ENCODE measurements around the gene LGALS14.
A peak's percentile ranks its signal among the peaks of the same experiment; 100 is the strongest.
"Not testable (repeated sequence)": the region's sequence is repeated elsewhere in the genome, so short reads cannot be mapped to it uniquely, and the experiment has no call there.

LGALS14 gene
- total RNA-seq, result 0 reads per million in 3 donors

GRCh38 chr19:39704181-39705044 lies at the start of gene LGALS14:
Gene LGALS14, plus strand, starts transcription at chr19:39704481. Its CDS starts 48 bp downstream, at chr19:39704529.
- H3K27ac ChIP-seq (ENCODE audit: insufficient read depth, low read length, poor library complexity, severe bottlenecking), result no peak within 1 kb of the TSS
- no peaks in the 10 kb centered on the region for H3K36me3 ChIP-seq (ENCODE audit: control insufficient read depth, insufficient read depth, low read length)
- no peaks in the 10 kb centered on the region for H3K27me3 ChIP-seq (replicated peaks; ENCODE audit: control insufficient read depth, insufficient read depth, low read length, poor library complexity, severe bottlenecking)
- peaks cover 13% of the 10 kb centered on the region for H3K4me1 ChIP-seq (ENCODE audit: control insufficient read depth, insufficient read depth, low read length, poor library complexity, severe bottlenecking)
- H3K9me3 ChIP-seq (ENCODE audit: control insufficient read depth, low read length), result no peaks in the 10 kb centered on the region
- no peak within 1 kb of the TSS for H3K4me3 ChIP-seq (ENCODE audit: insufficient read depth, low read depth, low read length, poor library complexity, severe bottlenecking)
- DNase-seq, result no peak

GRCh38 chr19:39655613-39656012 lies 48.7 kb upstream of the LGALS14 start, which contains the start of gene LGALS16:
Gene LGALS16, plus strand, starts transcription at chr19:39655913. Its CDS starts 49 bp downstream, at chr19:39655962.
- Histone ChIP-seq H3K36me3 (ENCODE audit: control insufficient read depth, insufficient read depth, low read length) (no peaks in the 10 kb centered on the region), H3K9me3 (ENCODE audit: control insufficient read depth, low read length) (no peaks in the 10 kb centered on the region), H3K4me1 (ENCODE audit: control insufficient read depth, insufficient read depth, low read length, poor library complexity, severe bottlenecking) (no peaks in the 10 kb centered on the region), H3K4me3 (ENCODE audit: insufficient read depth, low read depth, low read length, poor library complexity, severe bottlenecking) (no peak within 1 kb of the TSS), H3K27me3 (replicated peaks; ENCODE audit: control insufficient read depth, insufficient read depth, low read length, poor library complexity, severe bottlenecking) (no peaks in the 10 kb centered on the region), H3K27ac (ENCODE audit: insufficient read depth, low read length, poor library complexity, severe bottlenecking) (no peak within 1 kb of the TSS)
- no peak for DNase-seq

- Histone ChIP-seq H3K4me1 (ENCODE audit: control insufficient read depth, insufficient read depth, low read length, poor library complexity, severe bottlenecking) (peaks cover 4% of the 10 kb centered on the region), H3K4me3 (ENCODE audit: insufficient read depth, low read depth, low read length, poor library complexity, severe bottlenecking) (no peak overlapping the region), H3K9me3 (ENCODE audit: control insufficient read depth, low read length) (no peaks in the 10 kb centered on the region), H3K27ac (ENCODE audit: insufficient read depth, low read length, poor library complexity, severe bottlenecking) (no peak overlapping the region), H3K27me3 (replicated peaks; ENCODE audit: control insufficient read depth, insufficient read depth, low read length, poor library complexity, severe bottlenecking) (peaks cover 4% of the 10 kb centered on the region), H3K36me3 (ENCODE audit: control insufficient read depth, insufficient read depth, low read length) (no peaks in the 10 kb centered on the region)
- no peak for DNase-seq
These were observed 44.5 kb upstream of the LGALS14 start for GRCh38 chr19:39659791-39660190.

- no peak for DNase-seq
These were observed 43.6 kb upstream of the LGALS14 start for GRCh38 chr19:39660661-39661060.

GRCh38 chr19:39661565-39661964 lies 42.7 kb upstream of the LGALS14 start:
- DNase-seq, result no peak
- no peak overlapping the region for H3K4me3 ChIP-seq (ENCODE audit: insufficient read depth, low read depth, low read length, poor library complexity, severe bottlenecking)

More at GRCh38 chr19:39660661-39661060, 43.6 kb upstream of the LGALS14 start:
- H3K27ac ChIP-seq (ENCODE audit: insufficient read depth, low read length, poor library complexity, severe bottlenecking), result no peak overlapping the region
- no peak overlapping the region for H3K4me3 ChIP-seq (ENCODE audit: insufficient read depth, low read depth, low read length, poor library complexity, severe bottlenecking)
- H3K27me3 ChIP-seq (replicated peaks; ENCODE audit: control insufficient read depth, insufficient read depth, low read length, poor library complexity, severe bottlenecking), result peaks cover 4% of the 10 kb centered on the region
- H3K9me3 ChIP-seq (ENCODE audit: control insufficient read depth, low read length), result no peaks in the 10 kb centered on the region
- H3K36me3 ChIP-seq (ENCODE audit: control insufficient read depth, insufficient read depth, low read length), result no peaks in the 10 kb centered on the region
- H3K4me1 ChIP-seq (ENCODE audit: control insufficient read depth, insufficient read depth, low read length, poor library complexity, severe bottlenecking), result peaks cover 4% of the 10 kb centered on the region

GRCh38 chr19:39669860-39670259 lies 34.4 kb upstream of the LGALS14 start:
- not testable (repeated sequence) for H3K36me3 ChIP-seq (ENCODE audit: control insufficient read depth, insufficient read depth, low read length); H3K9me3 ChIP-seq (ENCODE audit: control insufficient read depth, low read length); DNase-seq; H3K4me1 ChIP-seq (ENCODE audit: control insufficient read depth, insufficient read depth, low read length, poor library complexity, severe bottlenecking); H3K4me3 ChIP-seq (ENCODE audit: insufficient read depth, low read depth, low read length, poor library complexity, severe bottlenecking); H3K27ac ChIP-seq (ENCODE audit: insufficient read depth, low read length, poor library complexity, severe bottlenecking); H3K27me3 ChIP-seq (replicated peaks; ENCODE audit: control insufficient read depth, insufficient read depth, low read length, poor library complexity, severe bottlenecking)

More at GRCh38 chr19:39661565-39661964, 42.7 kb upstream of the LGALS14 start:
- H3K27me3 ChIP-seq (replicated peaks; ENCODE audit: control insufficient read depth, insufficient read depth, low read length, poor library complexity, severe bottlenecking), result peaks cover 4% of the 10 kb centered on the region
- H3K27ac ChIP-seq (ENCODE audit: insufficient read depth, low read length, poor library complexity, severe bottlenecking), result no peak overlapping the region
- H3K36me3 ChIP-seq (ENCODE audit: control insufficient read depth, insufficient read depth, low read length), result no peaks in the 10 kb centered on the region
- no peaks in the 10 kb centered on the region for H3K9me3 ChIP-seq (ENCODE audit: control insufficient read depth, low read length)
- peaks cover 4% of the 10 kb centered on the region for H3K4me1 ChIP-seq (ENCODE audit: control insufficient read depth, insufficient read depth, low read length, poor library complexity, severe bottlenecking)

GRCh38 chr19:39670998-39671397 lies 33.3 kb upstream of the LGALS14 start:
- Histone ChIP-seq H3K4me3 (ENCODE audit: insufficient read depth, low read depth, low read length, poor library complexity, severe bottlenecking) (no peak overlapping the region), H3K4me1 (ENCODE audit: control insufficient read depth, insufficient read depth, low read length, poor library complexity, severe bottlenecking) (peaks cover 4% of the 10 kb centered on the region)

GRCh38 chr19:39671739-39672363 lies 32.4 kb upstream of the LGALS14 start:
- H3K4me3 ChIP-seq (ENCODE audit: insufficient read depth, low read depth, low read length, poor library complexity, severe bottlenecking), result no peak overlapping the region
- peak in 2 of 3 donors; percentile 2 to 18 for DNase-seq

More at GRCh38 chr19:39670998-39671397, 33.3 kb upstream of the LGALS14 start:
- no peak for DNase-seq
- Histone ChIP-seq H3K36me3 (ENCODE audit: control insufficient read depth, insufficient read depth, low read length) (no peaks in the 10 kb centered on the region), H3K27me3 (replicated peaks; ENCODE audit: control insufficient read depth, insufficient read depth, low read length, poor library complexity, severe bottlenecking) (no peaks in the 10 kb centered on the region), H3K9me3 (ENCODE audit: control insufficient read depth, low read length) (no peaks in the 10 kb centered on the region), H3K27ac (ENCODE audit: insufficient read depth, low read length, poor library complexity, severe bottlenecking) (no peak overlapping the region)

GRCh38 chr19:39672473-39672872 lies 31.8 kb upstream of the LGALS14 start:
- Histone ChIP-seq H3K36me3 (ENCODE audit: control insufficient read depth, insufficient read depth, low read length) (no peaks in the 10 kb centered on the region), H3K9me3 (ENCODE audit: control insufficient read depth, low read length) (no peaks in the 10 kb centered on the region), H3K27ac (ENCODE audit: insufficient read depth, low read length, poor library complexity, severe bottlenecking) (no peak overlapping the region), H3K27me3 (replicated peaks; ENCODE audit: control insufficient read depth, insufficient read depth, low read length, poor library complexity, severe bottlenecking) (no peaks in the 10 kb centered on the region), H3K4me1 (ENCODE audit: control insufficient read depth, insufficient read depth, low read length, poor library complexity, severe bottlenecking) (peaks cover 4% of the 10 kb centered on the region), H3K4me3 (ENCODE audit: insufficient read depth, low read depth, low read length, poor library complexity, severe bottlenecking) (no peak overlapping the region)
- no peak for DNase-seq

More at GRCh38 chr19:39671739-39672363, 32.4 kb upstream of the LGALS14 start:
- Histone ChIP-seq H3K9me3 (ENCODE audit: control insufficient read depth, low read length) (no peaks in the 10 kb centered on the region), H3K36me3 (ENCODE audit: control insufficient read depth, insufficient read depth, low read length) (no peaks in the 10 kb centered on the region), H3K27ac (ENCODE audit: insufficient read depth, low read length, poor library complexity, severe bottlenecking) (no peak overlapping the region), H3K4me1 (ENCODE audit: control insufficient read depth, insufficient read depth, low read length, poor library complexity, severe bottlenecking) (peaks cover 4% of the 10 kb centered on the region), H3K27me3 (replicated peaks; ENCODE audit: control insufficient read depth, insufficient read depth, low read length, poor library complexity, severe bottlenecking) (no peaks in the 10 kb centered on the region)

- H3K9me3 ChIP-seq (ENCODE audit: control insufficient read depth, low read length); H3K27me3 ChIP-seq (replicated peaks; ENCODE audit: control insufficient read depth, insufficient read depth, low read length, poor library complexity, severe bottlenecking); H3K4me1 ChIP-seq (ENCODE audit: control insufficient read depth, insufficient read depth, low read length, poor library complexity, severe bottlenecking); H3K4me3 ChIP-seq (ENCODE audit: insufficient read depth, low read depth, low read length, poor library complexity, severe bottlenecking); DNase-seq; H3K27ac ChIP-seq (ENCODE audit: insufficient read depth, low read length, poor library complexity, severe bottlenecking); H3K36me3 ChIP-seq (ENCODE audit: control insufficient read depth, insufficient read depth, low read length): not testable (repeated sequence)
These were observed 30.4 kb upstream of the LGALS14 start for GRCh38 chr19:39673862-39674261.

All from effector memory CD4-positive, alpha-beta T cell (primary cell).